Activated naive CD4-positive, alpha-beta T cell treated with anti-CD3 and anti-CD28 coated beads, Interleukin-2, amount 50 U/mL, for 72 hours (primary cell): Measurements from ENCODE around the gene PPP1R9B. TPM values are rescaled to one million over a fixed set of nuclear protein-coding genes. Genes with fewer than 3 reads are reported as not detected.

Experiments used
- ATAC-seq, 2 donors: fragments of 150-1000 bp; cut with Tn5 transposase; 2 replicates each; pipeline ENCODE4 v1.10.0; 2021; ENCODE audit warnings: mild to moderate bottlenecking in 2 of 2, moderate library complexity in 2 of 2
- DNase-seq, 2 donors: peaks; one replicate each; pipeline ENCODE4 v3.0.0; 2021 to 2022; ENCODE audit warnings: low spot score in 2 of 2
- H3K27ac Mint-ChIP-seq, 2 donors: one replicate each; pipeline ENCODE4 v1.8.0; 2022; ENCODE audit warnings: mild to moderate bottlenecking in 2 of 2, mixed read lengths in 2 of 2
- H3K36me3 Mint-ChIP-seq, 2 donors: one replicate each; pipeline ENCODE4 v1.8.0; 2022; ENCODE audit warnings: mixed read lengths in 2 of 2
- H3K9me3 Mint-ChIP-seq, 2 donors: one replicate each; pipeline ENCODE4 v1.8.0; 2022; ENCODE audit warnings: mixed read lengths in 2 of 2
- total RNA-seq, 2 donors: library from RNA; stranded (reverse); gene quantifications; one replicate each; pipeline ENCODE4 v1.2.3, GENCODE V29; 2022

PPP1R9B gene, protein sequence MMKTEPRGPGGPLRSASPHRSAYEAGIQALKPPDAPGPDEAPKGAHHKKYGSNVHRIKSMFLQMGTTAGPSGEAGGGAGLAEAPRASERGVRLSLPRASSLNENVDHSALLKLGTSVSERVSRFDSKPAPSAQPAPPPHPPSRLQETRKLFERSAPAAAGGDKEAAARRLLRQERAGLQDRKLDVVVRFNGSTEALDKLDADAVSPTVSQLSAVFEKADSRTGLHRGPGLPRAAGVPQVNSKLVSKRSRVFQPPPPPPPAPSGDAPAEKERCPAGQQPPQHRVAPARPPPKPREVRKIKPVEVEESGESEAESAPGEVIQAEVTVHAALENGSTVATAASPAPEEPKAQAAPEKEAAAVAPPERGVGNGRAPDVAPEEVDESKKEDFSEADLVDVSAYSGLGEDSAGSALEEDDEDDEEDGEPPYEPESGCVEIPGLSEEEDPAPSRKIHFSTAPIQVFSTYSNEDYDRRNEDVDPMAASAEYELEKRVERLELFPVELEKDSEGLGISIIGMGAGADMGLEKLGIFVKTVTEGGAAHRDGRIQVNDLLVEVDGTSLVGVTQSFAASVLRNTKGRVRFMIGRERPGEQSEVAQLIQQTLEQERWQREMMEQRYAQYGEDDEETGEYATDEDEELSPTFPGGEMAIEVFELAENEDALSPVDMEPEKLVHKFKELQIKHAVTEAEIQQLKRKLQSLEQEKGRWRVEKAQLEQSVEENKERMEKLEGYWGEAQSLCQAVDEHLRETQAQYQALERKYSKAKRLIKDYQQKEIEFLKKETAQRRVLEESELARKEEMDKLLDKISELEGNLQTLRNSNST
- total RNA-seq, result 100 to 1,000 TPM in 1 of 2 donors, 10 to 100 TPM in 1; 74.4 to 112 TPM

DNA sequence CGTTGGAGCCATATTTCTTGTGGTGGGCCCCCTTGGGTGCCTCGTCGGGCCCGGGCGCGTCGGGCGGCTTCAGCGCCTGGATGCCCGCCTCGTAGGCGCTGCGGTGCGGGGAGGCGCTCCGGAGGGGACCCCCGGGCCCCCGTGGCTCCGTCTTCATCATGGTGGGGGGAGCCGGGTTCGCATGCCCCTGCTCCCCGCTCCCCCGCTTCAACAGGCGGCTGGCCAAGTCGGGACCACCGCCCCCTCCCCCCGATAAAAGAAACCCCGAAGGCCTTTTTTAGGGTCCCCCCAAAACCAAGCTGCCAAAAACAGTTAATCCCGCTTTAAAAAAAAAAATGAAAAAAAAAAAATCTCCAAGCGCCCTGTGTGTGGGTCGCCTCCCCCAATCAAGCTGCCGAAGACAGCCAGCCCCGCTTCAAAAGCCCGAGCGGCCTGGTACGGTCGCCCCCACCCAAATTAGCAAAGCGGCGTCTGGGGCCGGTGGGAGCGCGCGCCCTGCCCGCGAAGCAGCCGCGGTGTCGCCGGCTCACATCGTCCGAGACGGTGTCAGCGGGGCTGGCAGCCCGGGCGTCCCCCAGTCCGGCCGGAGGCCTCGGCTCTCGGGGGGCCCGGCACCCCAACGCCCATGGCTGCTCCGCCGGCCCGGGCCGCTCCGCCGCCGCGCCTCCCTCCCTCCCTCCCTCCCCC lies at the start of gene PPP1R9B:
TSS of gene PPP1R9B (minus strand) at position 324 of the 687 bp plus-strand sequence. CDS start at position 160, 164 bp downstream.
- H3K27ac Mint-ChIP-seq, result peak within 1 kb of the TSS; percentile 90 to 92
- H3K9me3 Mint-ChIP-seq, result no peaks in the 10 kb centered on the region
- ATAC-seq (peak; percentile 0 to 10), DNase-seq (no peak)
- H3K36me3 Mint-ChIP-seq, result peaks cover 21 to 22% of the 10 kb centered on the region in 2 donors

DNA sequence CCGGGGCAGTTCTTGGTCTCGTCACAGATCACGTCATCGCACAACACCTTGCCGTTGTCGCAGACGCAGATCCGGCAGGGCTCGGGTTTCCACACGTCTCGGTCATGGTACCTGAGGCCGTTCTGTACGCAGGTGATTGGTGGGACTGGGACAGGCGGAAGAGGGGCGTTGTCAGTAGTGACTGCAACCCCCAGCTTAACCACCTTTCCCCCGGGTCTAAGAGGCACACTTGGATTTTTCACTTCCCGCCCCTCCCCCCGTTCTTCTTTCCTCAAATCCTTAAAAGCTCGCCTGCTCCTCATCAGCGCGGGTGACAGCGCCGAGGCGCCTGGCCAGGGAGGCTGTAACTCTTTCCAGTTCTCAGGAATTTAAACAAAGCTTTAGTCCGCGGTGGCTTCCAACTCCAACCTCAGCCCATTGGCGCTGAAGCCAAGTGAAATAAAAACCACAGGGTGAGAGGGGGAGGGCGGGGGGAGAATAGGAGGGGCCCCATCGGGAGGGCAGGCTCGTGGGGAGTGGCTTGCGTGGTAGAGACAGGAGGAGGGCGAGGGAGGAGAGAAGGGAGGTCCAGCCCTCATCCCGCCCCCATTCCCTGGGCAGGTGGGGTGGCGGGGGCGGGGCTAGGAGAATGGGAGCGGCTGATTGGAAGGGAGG lies 49.5 kb upstream of the PPP1R9B start:
- no peak overlapping the region for H3K27ac Mint-ChIP-seq
- DNase-seq, result peak in 1 of 2 donors; percentile 48
- H3K36me3 Mint-ChIP-seq, result no peaks in the 10 kb centered on the region
- no peaks in the 10 kb centered on the region for H3K9me3 Mint-ChIP-seq
- ATAC-seq, result peak; percentile 66 to 89

DNA sequence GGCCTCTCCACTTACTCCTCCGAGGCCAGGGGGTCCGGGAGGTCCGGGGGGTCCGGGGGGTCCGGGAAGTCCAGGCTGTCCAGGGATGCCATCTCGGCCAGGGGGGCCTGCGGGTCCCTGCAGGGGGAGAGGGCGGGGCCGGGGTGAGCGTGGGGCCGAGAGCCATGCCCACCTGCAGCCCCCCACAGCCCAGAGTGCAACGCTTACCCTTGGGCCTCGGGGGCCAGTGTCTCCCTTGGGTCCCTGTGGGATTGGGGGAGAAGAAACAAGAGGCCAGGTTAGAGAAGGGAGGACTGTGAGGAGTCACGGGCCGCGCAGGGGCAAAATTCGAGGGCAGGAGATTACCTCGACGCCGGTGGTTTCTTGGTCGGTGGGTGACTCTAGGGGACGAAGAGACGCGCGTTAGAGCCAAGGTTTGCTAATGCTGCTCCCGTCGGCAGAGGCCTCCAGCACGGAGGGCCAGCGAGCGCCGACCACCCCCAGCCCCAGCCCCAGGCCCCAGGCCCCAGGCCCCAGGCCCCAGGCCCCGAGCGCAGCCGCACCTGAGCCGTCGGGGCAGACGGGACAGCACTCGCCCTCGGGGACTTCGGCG lies 48.8 kb upstream of the PPP1R9B start:
- H3K36me3 Mint-ChIP-seq, result no peaks in the 10 kb centered on the region
- DNase-seq (no peak), ATAC-seq (no peak)
- no peaks in the 10 kb centered on the region for H3K9me3 Mint-ChIP-seq
- no peak overlapping the region for H3K27ac Mint-ChIP-seq

DNA sequence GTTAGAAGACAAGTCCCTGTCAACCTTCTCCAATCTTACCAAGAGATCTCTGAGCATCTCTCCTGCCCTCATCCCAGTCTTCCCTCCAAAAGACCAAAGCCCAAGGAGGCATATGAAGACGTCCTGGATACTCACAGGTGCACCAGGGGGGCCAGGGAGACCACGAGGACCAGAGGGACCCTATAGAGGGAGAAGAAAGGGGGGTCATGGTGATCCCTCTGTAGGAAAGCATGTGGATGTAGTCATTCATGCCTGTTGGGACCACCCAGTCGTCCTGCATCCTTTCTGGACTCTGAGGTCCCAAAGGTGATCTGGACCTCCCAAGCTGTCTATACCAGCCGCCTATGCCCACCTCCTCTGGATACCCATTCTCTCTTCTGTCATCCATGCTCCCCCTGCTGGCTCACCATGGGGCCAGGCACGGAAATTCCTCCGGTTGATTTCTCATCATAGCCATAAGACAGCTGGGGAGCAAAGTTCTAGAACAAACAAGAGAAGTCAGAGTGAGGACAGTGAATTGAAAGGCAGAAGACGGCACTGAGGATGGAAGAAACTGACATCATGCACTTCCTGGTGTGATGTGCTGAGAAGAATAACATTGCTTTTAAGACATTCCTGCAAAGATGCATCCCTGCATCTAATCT lies 47.7 kb upstream of the PPP1R9B start:
- Mint-ChIP-seq H3K9me3 (no peaks in the 10 kb centered on the region), H3K27ac (no peak overlapping the region), H3K36me3 (no peaks in the 10 kb centered on the region)
- ATAC-seq (no peak), DNase-seq (peak in 1 of 2 donors; percentile 70)

DNA sequence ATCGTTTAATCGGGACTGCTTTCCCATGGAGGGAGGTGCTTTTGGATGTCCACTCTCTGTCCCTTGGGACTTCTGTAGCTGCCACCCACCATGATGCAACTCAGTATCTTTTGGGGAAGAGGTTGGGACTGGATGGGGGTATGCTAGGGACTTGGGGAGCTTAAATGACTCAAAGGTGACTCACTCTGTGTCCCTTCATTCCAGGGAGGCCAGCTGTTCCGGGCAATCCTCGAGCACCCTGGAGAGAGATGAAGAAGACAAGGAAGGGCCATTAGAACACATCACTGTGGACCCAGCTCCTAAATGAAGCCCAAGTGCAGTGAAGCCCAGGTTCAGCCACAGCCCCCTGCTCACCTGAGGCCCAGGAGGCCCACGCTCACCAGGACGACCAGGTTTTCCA lies 46.3 kb upstream of the PPP1R9B start:
- Mint-ChIP-seq H3K9me3 (no peaks in the 10 kb centered on the region), H3K36me3 (no peaks in the 10 kb centered on the region), H3K27ac (peak overlapping the region in 1 of 2 donors; percentile 5)
- ATAC-seq, result no peak
- no peak for DNase-seq

DNA sequence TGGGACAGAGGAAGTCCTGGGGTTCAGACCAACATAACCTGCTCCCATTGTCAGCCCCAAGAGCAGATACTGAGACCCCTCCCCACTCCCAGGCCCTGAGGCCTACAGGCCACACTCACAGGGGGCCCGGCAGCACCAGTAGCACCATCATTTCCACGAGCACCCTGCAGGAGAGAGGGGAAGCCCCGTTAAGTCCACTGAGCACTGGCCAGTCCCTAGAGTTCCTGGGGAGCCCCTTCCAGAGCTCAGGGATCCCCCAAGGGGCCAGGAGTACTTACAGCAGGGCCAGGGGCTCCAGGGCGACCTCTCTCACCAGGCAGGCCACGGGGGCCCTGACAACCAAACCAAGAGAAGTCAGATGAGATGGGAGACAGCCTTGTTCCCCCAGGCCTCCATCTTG lies 45.6 kb upstream of the PPP1R9B start:
- Mint-ChIP-seq H3K9me3 (no peaks in the 10 kb centered on the region), H3K36me3 (no peaks in the 10 kb centered on the region), H3K27ac (peak overlapping the region in 1 of 2 donors; percentile 5)
- no peak for ATAC-seq
- no peak for DNase-seq

DNA sequence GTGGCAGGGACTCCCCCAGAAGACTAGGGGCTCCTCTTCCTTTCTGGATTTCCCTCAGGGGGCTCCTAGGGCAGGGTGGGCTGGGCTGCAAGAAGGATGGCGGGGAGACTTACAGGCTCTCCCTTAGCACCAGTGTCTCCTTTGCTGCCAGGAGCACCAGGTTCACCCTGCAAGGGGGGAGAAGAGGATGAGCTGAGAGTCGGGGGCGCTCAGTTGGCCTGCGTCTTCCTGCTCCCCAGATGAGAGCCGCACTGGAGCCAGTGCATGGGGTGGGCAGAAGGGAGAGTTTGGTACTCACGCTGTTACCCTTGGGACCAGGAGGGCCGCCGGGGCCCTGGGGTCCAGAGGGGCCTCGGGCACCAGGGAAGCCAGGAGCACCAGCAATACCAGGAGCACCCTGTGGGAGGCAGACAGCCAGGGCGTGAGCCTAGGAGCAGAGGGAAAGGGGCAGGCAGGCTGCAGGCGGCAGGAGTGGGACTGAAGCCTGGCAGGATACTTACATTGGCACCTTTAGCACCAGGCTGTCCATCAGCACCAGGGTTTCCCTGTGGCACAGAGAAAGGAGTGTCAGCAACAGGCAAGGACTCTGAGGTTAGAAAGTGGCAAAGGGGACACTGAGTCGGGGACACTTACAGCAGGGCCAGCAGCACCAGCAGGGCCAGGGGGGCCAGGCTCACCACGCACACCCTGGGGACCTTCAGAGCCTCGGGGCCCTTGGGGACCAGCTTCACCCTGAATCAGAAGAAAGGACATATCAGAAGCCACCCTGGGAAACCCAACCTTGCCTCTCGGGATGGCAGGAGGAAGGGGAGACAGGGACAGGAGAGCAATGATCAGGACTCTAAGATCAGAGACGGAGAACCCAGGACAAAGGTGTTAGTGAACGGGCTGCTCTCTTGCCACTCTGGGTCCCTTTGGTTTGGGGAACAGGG lies 44.7 kb upstream of the PPP1R9B start:
- DNase-seq (no peak), ATAC-seq (no peak)
- Mint-ChIP-seq H3K27ac (no peak overlapping the region), H3K36me3 (no peaks in the 10 kb centered on the region), H3K9me3 (no peaks in the 10 kb centered on the region)

DNA sequence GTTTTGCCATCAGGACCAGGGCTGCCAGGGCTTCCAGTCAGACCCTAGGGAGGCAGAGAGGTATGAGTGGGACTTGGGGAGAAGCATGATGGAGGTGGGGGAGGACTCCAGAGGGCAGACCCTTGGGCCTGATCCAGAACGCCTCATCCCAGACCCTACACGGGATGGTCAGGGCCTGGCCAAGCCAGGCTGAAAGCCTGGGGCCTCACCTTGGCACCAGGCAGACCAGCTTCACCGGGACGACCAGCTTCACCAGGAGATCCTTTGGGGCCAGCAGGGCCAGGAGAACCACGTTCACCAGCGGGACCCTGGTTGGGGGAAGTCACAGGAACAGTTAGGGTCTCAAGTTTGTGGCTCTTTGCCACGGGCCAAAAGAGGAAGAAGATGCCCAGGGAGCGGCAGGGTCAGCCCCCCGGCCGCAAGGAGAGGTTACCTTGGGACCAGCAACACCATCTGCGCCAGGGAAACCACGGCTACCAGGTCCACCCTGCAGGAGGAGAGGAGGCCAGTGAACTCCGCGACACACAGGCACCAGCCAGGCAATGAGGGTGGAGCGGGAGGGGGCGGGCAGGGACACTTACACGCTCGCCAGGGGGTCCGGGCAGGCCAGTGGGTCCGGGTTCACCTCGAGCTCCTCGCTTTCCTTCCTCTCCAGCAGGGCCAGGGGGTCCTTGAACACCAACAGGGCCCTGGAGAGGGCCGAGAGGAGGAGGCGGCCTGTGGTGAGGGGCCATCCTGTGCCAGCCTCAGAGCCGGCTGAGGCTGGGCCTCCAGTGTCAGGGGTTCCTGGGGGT lies 43.9 kb upstream of the PPP1R9B start:
- ATAC-seq, result no peak
- Mint-ChIP-seq H3K9me3 (no peaks in the 10 kb centered on the region), H3K36me3 (no peaks in the 10 kb centered on the region), H3K27ac (no peak overlapping the region)
- no peak for DNase-seq

DNA sequence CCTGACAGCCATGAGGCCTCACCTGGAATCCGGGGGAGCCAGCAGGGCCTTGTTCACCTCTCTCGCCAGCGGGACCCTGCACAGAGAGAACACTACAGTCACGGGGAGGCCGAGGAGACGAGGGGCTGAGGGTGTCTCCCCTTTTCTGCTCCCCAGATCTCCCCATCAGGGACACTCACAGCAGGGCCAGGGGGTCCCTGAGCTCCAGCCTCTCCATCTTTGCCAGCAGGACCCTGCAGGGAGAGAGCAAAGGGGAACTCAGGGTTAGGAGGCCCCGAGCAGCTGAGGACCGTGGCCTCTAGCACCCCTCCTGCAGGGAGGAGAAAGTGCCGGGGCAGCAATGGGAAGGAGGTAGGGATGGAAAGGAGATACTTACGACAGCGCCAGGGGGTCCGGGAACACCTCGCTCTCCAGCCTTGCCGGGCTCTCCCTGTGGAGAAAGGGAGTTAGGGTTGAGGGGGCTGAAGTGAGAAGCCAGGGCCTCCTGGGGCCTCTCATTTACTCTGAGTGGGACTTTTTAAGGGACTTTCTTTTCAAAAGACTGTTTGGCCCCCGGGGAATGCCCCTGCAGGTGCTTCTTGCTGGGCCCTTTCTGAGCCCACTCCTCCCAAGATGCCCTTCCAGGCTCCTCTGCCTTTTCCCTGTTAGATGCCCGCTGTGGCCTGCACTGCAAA lies 42.3 kb upstream of the PPP1R9B start:
- no peak for DNase-seq
- no peaks in the 10 kb centered on the region for H3K36me3 Mint-ChIP-seq
- no peak for ATAC-seq

DNA sequence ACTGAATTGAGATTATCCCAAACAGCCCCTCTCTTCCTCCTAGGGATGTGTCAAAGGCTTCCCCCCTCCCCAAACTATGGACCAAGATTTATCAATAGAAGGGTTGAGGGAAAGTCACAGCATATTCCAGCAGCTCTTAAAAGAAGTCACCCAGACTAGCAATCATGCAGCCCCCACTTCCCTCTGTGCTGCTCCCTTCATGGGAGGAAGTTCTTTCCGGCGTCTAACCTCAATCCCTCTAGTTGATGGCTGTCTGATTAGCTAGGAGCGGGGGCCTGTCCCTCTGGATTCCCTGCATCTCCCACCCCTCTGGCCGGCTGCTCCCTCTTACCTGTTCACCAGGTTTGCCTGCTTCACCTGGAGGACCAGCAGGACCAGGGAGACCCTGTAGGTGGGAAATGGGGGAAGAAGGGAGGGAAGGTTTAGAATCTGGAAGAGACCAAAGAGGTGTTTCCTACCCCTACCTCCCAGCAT lies 41.7 kb upstream of the PPP1R9B start:
- ATAC-seq (no peak), DNase-seq (no peak)
- no peak overlapping the region for H3K27ac Mint-ChIP-seq
- H3K36me3 Mint-ChIP-seq, result no peaks in the 10 kb centered on the region
- H3K9me3 Mint-ChIP-seq, result no peaks in the 10 kb centered on the region

More for the DNA sequence above, 42.3 kb upstream of the PPP1R9B start:
- Mint-ChIP-seq H3K27ac (no peak overlapping the region), H3K9me3 (no peaks in the 10 kb centered on the region)

DNA sequence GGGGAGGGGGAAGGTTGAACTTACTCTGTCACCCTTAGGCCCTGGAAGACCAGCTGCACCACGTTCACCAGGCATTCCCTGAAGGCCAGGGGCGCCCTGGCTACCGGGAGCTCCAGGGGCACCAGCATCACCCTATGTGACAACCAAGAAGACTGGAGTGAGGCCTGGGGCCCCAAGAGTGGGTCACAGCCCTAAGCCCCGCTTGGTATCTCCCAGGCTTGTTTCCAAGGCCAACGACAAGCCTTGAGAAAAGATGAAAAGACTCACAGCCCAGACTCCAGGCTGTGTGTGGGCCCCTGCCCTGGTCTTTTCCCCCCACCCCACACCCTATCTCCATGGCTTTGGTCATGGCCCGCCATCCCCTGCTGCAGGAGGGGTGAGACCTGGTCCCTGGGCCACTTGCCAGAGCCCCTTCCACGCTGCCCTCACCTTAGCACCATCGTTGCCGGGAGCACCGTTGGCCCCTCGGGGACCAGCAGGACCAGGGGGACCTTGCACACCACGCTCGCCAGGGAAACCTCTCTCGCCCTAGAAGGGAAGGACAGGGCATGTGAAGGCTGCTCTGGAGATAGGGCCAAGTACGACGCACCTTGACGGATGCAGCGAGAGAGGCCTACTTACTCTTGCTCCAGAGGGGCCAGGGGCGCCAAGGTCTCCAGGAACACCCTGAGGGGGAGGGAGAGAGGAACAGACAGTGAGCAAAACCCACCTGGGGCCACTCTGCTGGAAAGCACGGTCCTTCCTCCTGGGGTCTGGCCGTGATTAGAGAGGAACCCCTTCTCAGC lies 41.1 kb upstream of the PPP1R9B start:
- no peaks in the 10 kb centered on the region for H3K36me3 Mint-ChIP-seq

DNA sequence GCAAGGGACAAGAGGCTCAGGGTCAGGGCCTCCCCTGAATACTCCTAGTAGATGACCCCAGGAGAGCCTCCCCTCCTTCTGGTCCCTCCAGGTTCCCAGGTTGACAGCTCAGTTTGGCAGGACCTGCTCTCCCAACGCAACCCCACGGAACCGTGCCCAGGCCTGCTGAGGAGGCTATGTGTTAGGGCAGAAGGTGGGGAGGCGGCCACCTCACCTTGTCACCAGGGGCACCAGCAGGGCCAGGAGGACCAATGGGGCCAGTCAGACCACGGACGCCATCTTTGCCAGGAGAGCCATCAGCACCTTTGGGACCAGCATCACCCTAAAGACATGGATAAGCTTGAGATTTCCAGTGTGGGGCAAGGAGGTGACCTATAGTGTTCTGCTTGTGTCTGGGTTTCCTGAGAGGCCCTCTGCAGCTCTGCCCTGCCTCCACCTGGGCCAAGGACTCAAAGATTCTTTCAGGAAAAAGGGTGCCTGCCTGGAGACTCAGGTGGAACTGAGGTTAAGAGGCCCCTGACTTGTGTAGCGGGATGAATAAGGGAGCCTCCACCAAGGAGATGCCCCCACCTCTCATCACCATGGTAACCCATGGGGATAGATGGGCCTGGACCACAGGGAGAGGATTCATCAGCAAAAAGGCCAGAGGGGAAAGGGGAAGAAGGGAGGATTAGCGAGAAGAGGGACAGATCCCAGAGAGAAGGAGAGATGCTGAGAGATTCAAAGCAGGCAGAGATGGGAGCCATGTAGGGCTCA lies 40.3 kb upstream of the PPP1R9B start:
- H3K9me3 Mint-ChIP-seq, result no peaks in the 10 kb centered on the region
- H3K36me3 Mint-ChIP-seq, result no peaks in the 10 kb centered on the region
- ATAC-seq (no peak), DNase-seq (no peak)
- H3K27ac Mint-ChIP-seq, result peak overlapping the region in 1 of 2 donors; percentile 60

More for the DNA sequence above, 41.1 kb upstream of the PPP1R9B start:
- no peak for ATAC-seq
- Mint-ChIP-seq H3K27ac (no peak overlapping the region), H3K9me3 (no peaks in the 10 kb centered on the region)
- DNase-seq, result no peak
